Panc1 (cell line): ENCODE data around the gene DUSP15. TPM values are rescaled to one million over a fixed set of nuclear protein-coding genes. Genes with fewer than 3 reads are reported as not detected.

Experiments used
- ATAC-seq: fragments of 200-7000 bp; cut with Tn5 transposase; 2 replicates; pipeline ENCODE4 v1.9.1; 2020; ENCODE audit warnings: mild to moderate bottlenecking, moderate library complexity
- BruUV-seq: library from RNA; stranded (reverse); fragments of 400-500 nt; replicated peaks from 2 replicates; lab custom pipeline; 2021; lab: Mats Ljungman, UMichigan
- CTCF ChIA-PET: fragments of 300-600 bp; sonication (Branson Sonifier 250); formaldehyde crosslinking; loops from one replicate; lab custom pipeline; 2022; ENCODE audit warnings: antibody characterized with exemption; lab: Charles Lee
- POLR2A ChIA-PET: fragments of 300-600 bp; sonication (Branson Sonifier 250); formaldehyde crosslinking; loops from one replicate; lab custom pipeline; 2022; ENCODE audit warnings: antibody characterized with exemption; lab: Charles Lee
- DNase-seq: peaks from one replicate; pipeline ENCODE4 v3.0.0-alpha.2; 2010; ENCODE audit warnings: low read depth, low spot score
- H3K27ac ChIP-seq: 2 replicates; pipeline ENCODE4 v1.5.1; 2011; ENCODE audit warnings: mild to moderate bottlenecking, low read length, inconsistent platforms
- H3K27me3 ChIP-seq: fragments of 200-500 bp; sonication (Bioruptor generic); 2 replicates; pipeline ENCODE4 v1.6.0; 2014; ENCODE audit warnings: low read length, inconsistent platforms; ENCODE audit not compliant: control insufficient read depth, insufficient read depth
- H3K36me3 ChIP-seq: fragments of 200-500 bp; sonication (Bioruptor generic); 2 replicates; pipeline ENCODE4 v1.5.1; 2014; ENCODE audit warnings: inconsistent platforms, mild to moderate bottlenecking, low read length, moderate library complexity; ENCODE audit not compliant: control insufficient read depth, insufficient read depth
- H3K4me1 ChIP-seq: 2 replicates; pipeline ENCODE4 v1.5.1; 2011; ENCODE audit warnings: inconsistent platforms, mild to moderate bottlenecking, low read length, moderate library complexity; ENCODE audit not compliant: control insufficient read depth, insufficient read depth
- H3K4me3 ChIP-seq, 2 experiments: 2 replicates each; pipeline ENCODE4 v1.5.1; 2011 to 2012; ENCODE audit warnings: low read depth in 2 of 2, low read length in 2 of 2, mild to moderate bottlenecking in 2 of 2, inconsistent platforms in 1 of 2, moderate library complexity in 1 of 2
- H3K9me3 ChIP-seq: fragments of 200-500 bp; sonication (Bioruptor generic); 2 replicates; pipeline ENCODE4 v1.5.1; 2014; ENCODE audit warnings: low read depth, mild to moderate bottlenecking, inconsistent platforms, low read length, moderate library complexity; ENCODE audit not compliant: control insufficient read depth, insufficient read depth
- CTCF ChIP-seq: fragments of 450-650 bp; IDR thresholded peaks from 2 replicates; pipeline ENCODE4 v1.5.1; 2017; ENCODE audit warnings: mild to moderate bottlenecking
- POLR2AphosphoS5 ChIP-seq: IDR thresholded peaks from 2 replicates; pipeline ENCODE4 v1.6.1; 2012; ENCODE audit warnings: mild to moderate bottlenecking, low read depth, low read length, moderate library complexity
- REST ChIP-seq, 2 experiments: IDR thresholded peaks; 2 replicates each; pipeline ENCODE4 v1.6.1; 2011 to 2012; ENCODE audit warnings: low read depth in 2 of 2, control low read depth in 1 of 2, low read length in 1 of 2, mild to moderate bottlenecking in 1 of 2, moderate library complexity in 1 of 2; ENCODE audit not compliant: insufficient read depth in 1 of 2
- SIN3A ChIP-seq: IDR thresholded peaks from 2 replicates; pipeline ENCODE4 v1.6.1; 2012; ENCODE audit warnings: low read depth, mild to moderate bottlenecking, low read length, moderate library complexity, borderline replicate concordance; ENCODE audit not compliant: insufficient read depth
- TCF7L2 ChIP-seq: IDR thresholded peaks from 2 replicates; pipeline ENCODE4 v1.6.1; 2011; ENCODE audit warnings: mild to moderate bottlenecking, low read depth, low read length, inconsistent platforms
- in situ Hi-C: cut with HindIII; loops from 2 replicates; pipeline ENCODE4 v1.10.0; 2016; ENCODE audit warnings: low sequenced_read_pairs, low pct_unique_long_range_greater_than_20kb
- intact Hi-C: fragments of 100-400 bp; cut with micrococcal nuclease; formaldehyde crosslinking; loops from one replicate; pipeline ENCODE4 v1.10.0; 2022; ENCODE audit not compliant: unreplicated experiment
- total RNA-seq: library from RNA; stranded (reverse); gene quantifications from one replicate; pipeline ENCODE4 v1.2.1, GENCODE V29; 2021; ENCODE audit not compliant: unreplicated experiment

Gene DUSP15
- total RNA-seq, 1 experiment from 2014 or later = 23.6 TPM

GRCh38 chr20:31868853-31869672 is 1.3 kb downstream of the DUSP15 start:
- Histone ChIP-seq H3K9me3 (no peaks in the 10 kb centered on the region), H3K36me3 (no peaks in the 10 kb centered on the region), H3K4me1 (no peaks in the 10 kb centered on the region; the same call in 1 of the 2 replicates), H3K4me3 (peak overlapping the region; percentile 52 to 66; a peak in 2 of 4 replicates), H3K27ac (peak overlapping the region; percentile 52), H3K27me3 (peaks cover 3% of the 10 kb centered on the region; the same call in 1 of the 2 replicates)
- no peak for DNase-seq
- ATAC-seq = no peak
- POLR2A ChIA-PET = no interaction called here
- BruUV-seq = no TSS peak
- CTCF ChIA-PET = interaction anchor here (0.7 kb wide), 1 partner anchor 17 kb away, joined by 8 read pairs; no protein-coding TSS in a partner anchor
- intact Hi-C loops = no loop called here
- in situ Hi-C loops = no loop called here
- TF ChIP-seq TCF7L2 (no peak), SIN3A (no peak), POLR2AphosphoS5 (no peak), REST (IDR thresholded peaks at IDR 0.05; ENCODE audit: insufficient read depth in 1 of 2, low read depth in 2 of 2, low read length in 1 of 2) (no peak), CTCF (no peak)

- Histone ChIP-seq H3K4me3 (no peak overlapping the region), H3K27me3 (peaks cover 2% of the 10 kb centered on the region; the same call in 1 of the 2 replicates), H3K4me1 (0 out of 2 replicates have a peak, but pooled peaks cover 3% of the 10 kb centered on the region), H3K27ac (no peak overlapping the region), H3K9me3 (no peaks in the 10 kb centered on the region), H3K36me3 (no peaks in the 10 kb centered on the region)
- DNase-seq = no peak
- no TSS peak for BruUV-seq
- intact Hi-C loops (no loop called here), in situ Hi-C loops (no loop called here)
- CTCF ChIA-PET = no interaction called here
- no peak for ATAC-seq
- POLR2A ChIA-PET = no interaction called here
- TF ChIP-seq SIN3A = no peak
- TF ChIP-seq TCF7L2 = no peak
- TF ChIP-seq CTCF = no peak
- no peak for TF ChIP-seq POLR2AphosphoS5
- TF ChIP-seq REST (IDR thresholded peaks at IDR 0.05; ENCODE audit: insufficient read depth in 1 of 2, low read depth in 2 of 2, low read length in 1 of 2) = no peak
Measured at GRCh38 chr20:31866221-31866620, 4.1 kb downstream of the DUSP15 start.
